Tibial artery (tissue), 4 donors: ENCODE data around the gene SOX15.

Source experiments
- DNase-seq, 2 donors: peaks; one replicate each; pipeline ENCODE4 v3.0.0-alpha.2; 2019
- H3K27ac ChIP-seq, 2 donors: fragments of 200-600 bp; sonication (generic) in 1 of 2; 1 replicate in 1 of 2; 2 replicates in 1 of 2; pipeline ENCODE4 v1.5.1; 2018 to 2019; ENCODE audit warnings: mild to moderate bottlenecking in 1 of 2
- H3K27me3 ChIP-seq, 2 donors: fragments of 200-600 bp; sonication (generic) in 1 of 2; one replicate each; pipeline versions ENCODE4 v1.5.1 to v1.6.0; 2016 to 2019
- H3K36me3 ChIP-seq, 3 donors: fragments of 200-600 bp; sonication (generic) in 2 of 3; one replicate each; pipeline ENCODE4 v1.5.1; 2016 to 2019; ENCODE audit warnings: mild to moderate bottlenecking in 2 of 3
- H3K4me1 ChIP-seq, 4 donors: fragments of 200-600 bp; sonication (generic) in 2 of 4; 1 replicate in 3 of 4; 2 replicates in 1 of 4; pipeline ENCODE4 v1.5.1; 2016 to 2019
- H3K4me3 ChIP-seq, 2 donors: fragments of 200-600 bp; sonication (generic) in 1 of 2; 1 replicate in 1 of 2; 2 replicates in 1 of 2; pipeline ENCODE4 v1.5.1; 2018 to 2019; ENCODE audit warnings: mild to moderate bottlenecking in 2 of 2
- H3K9me3 ChIP-seq, 3 donors: fragments of 200-600 bp; sonication (generic) in 1 of 3; one replicate each; pipeline ENCODE4 v1.5.1; 2016 to 2019
- CTCF ChIP-seq, 2 experiments: fragments of 200-600 bp in 1 of 2; fragments of 450-650 bp in 1 of 2; IDR thresholded peaks; one replicate each; pipeline ENCODE4 v1.5.1; 2017 to 2019; ENCODE audit warnings: antibody characterized with exemption in 2 of 2, mild to moderate bottlenecking in 1 of 2, moderate library complexity in 1 of 2
- intact Hi-C: fragments of 100-400 bp; cut with DNase I; formaldehyde crosslinking; loops from one replicate; pipeline ENCODE4 v1.15.0; 2023; ENCODE audit warnings: low total_unique reads

Gene SOX15

GRCh38 chr17:7574176-7574953 lies 15.5 kb downstream of the SOX15 start:
- Histone ChIP-seq H3K4me1 (peaks cover 0 to 40% (median 29%) of the 10 kb centered on the region in 4 donors), H3K36me3 (peaks cover 56 to 86% (median 59%) of the 10 kb centered on the region in 3 donors), H3K27ac (peak overlapping the region; percentile 98 to 100), H3K9me3 (no peaks in the 10 kb centered on the region), H3K4me3 (peak overlapping the region; percentile 85 to 100), H3K27me3 (no peaks in the 10 kb centered on the region)
- intact Hi-C loops = no loop called here
- DNase-seq = no peak
- TF ChIP-seq CTCF (IDR thresholded peaks at IDR 0.05) = no peak

GRCh38 chr17:7573324-7574080 lies 16.4 kb downstream of the SOX15 start:
- H3K27me3 ChIP-seq = no peaks in the 10 kb centered on the region
- TF ChIP-seq CTCF (IDR thresholded peaks at IDR 0.05) = no peak
- H3K4me1 ChIP-seq = peaks cover 0 to 31% (median 23%) of the 10 kb centered on the region in 4 donors
- intact Hi-C loops = no loop called here
- H3K9me3 ChIP-seq = no peaks in the 10 kb centered on the region
- DNase-seq = peak; percentile 89 to 96
- peak overlapping the region; percentile 98 to 100 for H3K27ac ChIP-seq
- peaks cover 52 to 85% (median 57%) of the 10 kb centered on the region in 3 donors for H3K36me3 ChIP-seq
- H3K4me3 ChIP-seq = peak overlapping the region; percentile 85 to 100

- peak overlapping the region; percentile 98 to 100 for H3K27ac ChIP-seq
- peak overlapping the region; percentile 85 to 100 for H3K4me3 ChIP-seq
- no peak for TF ChIP-seq CTCF (IDR thresholded peaks at IDR 0.05)
- peak; percentile 100 for DNase-seq
- H3K9me3 ChIP-seq = no peaks in the 10 kb centered on the region
- peaks cover 45 to 82% (median 54%) of the 10 kb centered on the region in 3 donors for H3K36me3 ChIP-seq
- intact Hi-C loops = no loop called here
- peaks cover 0 to 30% (median 23%) of the 10 kb centered on the region in 4 donors for H3K4me1 ChIP-seq
- no peaks in the 10 kb centered on the region for H3K27me3 ChIP-seq
Measured at GRCh38 chr17:7572588-7573323, 17.1 kb downstream of the SOX15 start.

GRCh38 chr17:7572338-7572587 lies 17.6 kb downstream of the SOX15 start:
- no peak for DNase-seq
- H3K27me3 ChIP-seq = no peaks in the 10 kb centered on the region
- peaks cover 44 to 82% (median 53%) of the 10 kb centered on the region in 3 donors for H3K36me3 ChIP-seq
- TF ChIP-seq CTCF (IDR thresholded peaks at IDR 0.05) = no peak
- H3K27ac ChIP-seq = peak overlapping the region; percentile 80 to 100
- intact Hi-C loops = no loop called here
- H3K4me1 ChIP-seq = peaks cover 0 to 30% (median 23%) of the 10 kb centered on the region in 4 donors
- H3K9me3 ChIP-seq = no peaks in the 10 kb centered on the region
- peak overlapping the region; percentile 85 to 100 for H3K4me3 ChIP-seq

GRCh38 chr17:7570351-7570750 lies 19.5 kb downstream of the SOX15 start:
- H3K4me1 ChIP-seq = peaks cover 0 to 27% (median 18%) of the 10 kb centered on the region in 4 donors
- H3K36me3 ChIP-seq = peaks cover 43 to 82% (median 53%) of the 10 kb centered on the region in 3 donors
- H3K27me3 ChIP-seq = no peaks in the 10 kb centered on the region
- intact Hi-C loops = no loop called here
- H3K27ac ChIP-seq = no peak overlapping the region
- TF ChIP-seq CTCF (IDR thresholded peaks at IDR 0.05) = no peak
- H3K9me3 ChIP-seq = no peaks in the 10 kb centered on the region
- no peak overlapping the region for H3K4me3 ChIP-seq
- DNase-seq = no peak
